Measurements from ENCODE around the gene FARSA. TPM values are rescaled to one million over a fixed set of nuclear protein-coding genes. Genes with fewer than 3 reads are reported as not detected.
"Not testable (repeated sequence)": the region's sequence is repeated elsewhere in the genome, so short reads cannot be mapped to it uniquely, and the experiment has no call there.

The FARSA gene
- total RNA-seq, 1 donor from 2014 or later, result 76.7 TPM

DNA sequence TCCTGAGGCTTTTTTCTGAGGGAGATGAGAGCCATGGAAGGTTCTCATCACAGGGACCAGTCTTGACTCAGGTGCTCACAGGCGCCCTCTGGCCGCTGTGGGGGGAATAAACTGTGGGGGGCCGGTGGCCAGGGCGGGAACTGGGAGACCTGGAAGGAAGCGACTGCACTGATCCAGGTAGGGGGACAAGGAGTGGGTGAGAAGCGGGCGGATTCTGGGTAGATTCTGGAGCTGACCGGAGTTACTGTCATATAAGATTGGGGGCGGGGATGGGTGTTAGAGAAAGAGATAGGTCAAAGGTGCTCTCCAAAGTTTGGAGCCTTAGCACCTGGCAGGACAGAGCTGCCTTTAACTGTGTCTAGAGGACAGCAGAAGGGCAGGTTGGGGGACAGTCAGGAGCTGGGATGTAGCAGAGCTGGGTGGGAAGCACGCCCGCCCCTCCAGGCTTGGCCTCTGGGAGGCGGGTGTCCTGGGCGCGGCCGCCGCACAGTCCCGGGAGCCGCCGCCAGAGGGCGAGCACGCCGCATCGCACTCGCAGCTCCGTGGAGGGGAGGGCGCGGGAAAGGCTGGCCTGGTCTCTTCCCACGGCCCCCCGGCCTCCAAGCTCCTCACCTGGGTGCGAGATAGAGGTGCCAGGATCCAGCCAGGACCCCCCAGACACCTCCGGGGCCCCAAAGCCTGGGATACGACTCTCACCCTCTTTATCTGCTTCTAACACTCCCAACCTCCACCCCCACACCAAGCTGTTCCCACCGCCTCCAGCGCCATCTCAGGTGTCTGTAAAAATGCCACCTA, 31.7 kb upstream of the FARSA start:
- peaks cover 7% of the 10 kb centered on the region for H3K27me3 Mint-ChIP-seq (ENCODE audit: low read depth, unreplicated experiment)
- peak overlapping the region; percentile 84 for H3K4me3 Mint-ChIP-seq (ENCODE audit: unreplicated experiment)
- no peaks in the 10 kb centered on the region for H3K36me3 Mint-ChIP-seq (ENCODE audit: low read depth, unreplicated experiment)
- peak overlapping the region; percentile 58 for H3K4me3 ChIP-seq (ENCODE audit: insufficient read depth, low read depth, low read length)
- H3K79me2 ChIP-seq (ENCODE audit: insufficient read depth, low read length), result no peaks in the 10 kb centered on the region
- no peaks in the 10 kb centered on the region for H4K20me1 ChIP-seq (ENCODE audit: insufficient read depth, low read length)
- H3K27me3 ChIP-seq (ENCODE audit: insufficient read depth, low read length), result no peaks in the 10 kb centered on the region
- peak overlapping the region; percentile 94 for H3K4me2 ChIP-seq (ENCODE audit: low read length)
- H3K4me1 Mint-ChIP-seq (ENCODE audit: low read depth, unreplicated experiment), result peaks cover 2% of the 10 kb centered on the region
- H3K27ac Mint-ChIP-seq (ENCODE audit: unreplicated experiment), result peak overlapping the region; percentile 86
- no peak for TF ChIP-seq EZH2 (IDR thresholded peaks at IDR 0.05; ENCODE audit: insufficient read depth, low read length)
- TF ChIP-seq, protein P1, sequence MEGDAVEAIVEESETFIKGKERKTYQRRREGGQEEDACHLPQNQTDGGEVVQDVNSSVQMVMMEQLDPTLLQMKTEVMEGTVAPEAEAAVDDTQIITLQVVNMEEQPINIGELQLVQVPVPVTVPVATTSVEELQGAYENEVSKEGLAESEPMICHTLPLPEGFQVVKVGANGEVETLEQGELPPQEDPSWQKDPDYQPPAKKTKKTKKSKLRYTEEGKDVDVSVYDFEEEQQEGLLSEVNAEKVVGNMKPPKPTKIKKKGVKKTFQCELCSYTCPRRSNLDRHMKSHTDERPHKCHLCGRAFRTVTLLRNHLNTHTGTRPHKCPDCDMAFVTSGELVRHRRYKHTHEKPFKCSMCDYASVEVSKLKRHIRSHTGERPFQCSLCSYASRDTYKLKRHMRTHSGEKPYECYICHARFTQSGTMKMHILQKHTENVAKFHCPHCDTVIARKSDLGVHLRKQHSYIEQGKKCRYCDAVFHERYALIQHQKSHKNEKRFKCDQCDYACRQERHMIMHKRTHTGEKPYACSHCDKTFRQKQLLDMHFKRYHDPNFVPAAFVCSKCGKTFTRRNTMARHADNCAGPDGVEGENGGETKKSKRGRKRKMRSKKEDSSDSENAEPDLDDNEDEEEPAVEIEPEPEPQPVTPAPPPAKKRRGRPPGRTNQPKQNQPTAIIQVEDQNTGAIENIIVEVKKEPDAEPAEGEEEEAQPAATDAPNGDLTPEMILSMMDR (IDR thresholded peaks at IDR 0.05; ENCODE audit: insufficient read depth, low read depth, low read length), result peak; percentile 42
- H3K4me1 ChIP-seq (ENCODE audit: insufficient read depth, low read length), result no peaks in the 10 kb centered on the region
- DNase-seq (ENCODE audit: low read depth), result no peak
- no peaks in the 10 kb centered on the region for H3K9me3 ChIP-seq (ENCODE audit: insufficient read depth, low read depth, low read length)
- H3K36me3 ChIP-seq (ENCODE audit: insufficient read depth, low read length), result no peaks in the 10 kb centered on the region
- H2AFZ ChIP-seq (ENCODE audit: low read depth, low read length), result peak overlapping the region; percentile 92
- no peaks in the 10 kb centered on the region for H3K9me3 Mint-ChIP-seq (ENCODE audit: unreplicated experiment)
- H3K27ac ChIP-seq (ENCODE audit: low read depth, low read length), result peak overlapping the region; percentile 43
- no peak for FAIRE-seq
- peak overlapping the region; percentile 69 for H3K9ac ChIP-seq (ENCODE audit: low read length)

DNA sequence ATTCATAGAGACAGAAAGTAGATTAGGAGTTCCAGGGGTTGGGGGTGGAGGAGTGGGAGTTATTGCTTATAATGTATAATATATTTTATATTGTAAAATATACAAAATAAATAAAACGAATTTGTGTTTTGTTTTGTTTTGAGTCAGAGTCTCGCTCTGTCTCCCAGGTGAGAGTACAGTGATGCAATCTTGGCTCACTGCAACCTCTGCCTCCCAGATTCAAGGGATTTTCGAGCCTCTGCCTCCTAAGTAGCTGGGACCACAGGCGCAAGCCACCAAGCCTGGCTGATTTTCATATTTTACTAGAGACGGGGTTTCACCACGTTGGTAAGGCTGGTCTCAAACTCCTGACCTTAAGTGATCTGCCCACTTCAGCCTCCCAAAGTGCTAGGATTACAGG, 26.0 kb upstream of the FARSA start:
- Histone ChIP-seq H3K27ac (ENCODE audit: low read depth, low read length) (no peak overlapping the region), H3K4me2 (ENCODE audit: low read length) (no peak overlapping the region), H3K9me3 (ENCODE audit: insufficient read depth, low read depth, low read length) (no peaks in the 10 kb centered on the region), H3K27me3 (ENCODE audit: insufficient read depth, low read length) (no peaks in the 10 kb centered on the region), H3K79me2 (ENCODE audit: insufficient read depth, low read length) (peaks cover 35% of the 10 kb centered on the region), H3K4me3 (ENCODE audit: insufficient read depth, low read depth, low read length) (no peak overlapping the region), H2AFZ (ENCODE audit: low read depth, low read length) (no peak overlapping the region), H3K4me1 (ENCODE audit: insufficient read depth, low read length) (peaks cover 8% of the 10 kb centered on the region), H4K20me1 (ENCODE audit: insufficient read depth, low read length) (peaks cover 11% of the 10 kb centered on the region), H3K36me3 (ENCODE audit: insufficient read depth, low read length) (peaks cover 4% of the 10 kb centered on the region), H3K9ac (ENCODE audit: low read length) (no peak overlapping the region)
- Mint-ChIP-seq H3K27ac (ENCODE audit: unreplicated experiment) (no peak overlapping the region), H3K27me3 (ENCODE audit: low read depth, unreplicated experiment) (peaks cover 5% of the 10 kb centered on the region), H3K9me3 (ENCODE audit: unreplicated experiment) (no peaks in the 10 kb centered on the region), H3K4me1 (ENCODE audit: low read depth, unreplicated experiment) (peaks cover 12% of the 10 kb centered on the region), H3K4me3 (ENCODE audit: unreplicated experiment) (no peak overlapping the region), H3K36me3 (ENCODE audit: low read depth, unreplicated experiment) (no peaks in the 10 kb centered on the region)
- TF ChIP-seq, protein P1 (IDR thresholded peaks at IDR 0.05; ENCODE audit: insufficient read depth, low read depth, low read length), result no peak
- no peak for TF ChIP-seq EZH2 (IDR thresholded peaks at IDR 0.05; ENCODE audit: insufficient read depth, low read length)
- DNase-seq (ENCODE audit: low read depth) (no peak), FAIRE-seq (no peak)

DNA sequence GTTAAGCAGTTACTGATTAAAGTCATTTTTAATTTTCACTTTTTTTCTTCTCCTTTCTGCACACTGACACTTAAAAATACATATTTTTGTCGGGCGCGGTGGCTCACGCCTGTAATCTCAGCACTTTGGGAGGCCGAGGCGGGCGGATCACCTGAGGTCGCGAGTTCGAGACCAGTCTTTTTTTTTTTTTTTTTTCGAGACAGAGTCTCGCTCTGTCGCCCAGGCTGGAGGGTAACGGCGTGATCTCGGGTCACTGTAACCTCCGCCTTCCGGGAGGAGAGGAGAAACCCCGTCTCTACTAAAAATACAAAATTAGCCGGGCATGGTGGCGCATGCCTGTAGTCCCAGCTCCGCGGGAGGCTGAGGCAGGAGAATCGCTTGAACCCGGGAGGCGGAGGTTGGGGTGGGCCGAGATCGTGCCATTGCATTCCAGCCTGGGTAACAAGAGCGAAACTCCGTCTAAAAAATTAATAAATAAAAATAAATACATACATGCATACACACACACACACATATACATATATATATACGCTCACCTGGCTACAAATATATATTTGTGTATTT, 24.0 kb upstream of the FARSA start:
- DNase-seq (ENCODE audit: low read depth); H3K36me3 ChIP-seq (ENCODE audit: insufficient read depth, low read length); H3K9me3 Mint-ChIP-seq (ENCODE audit: unreplicated experiment); H3K9me3 ChIP-seq (ENCODE audit: insufficient read depth, low read depth, low read length); FAIRE-seq; H3K27me3 ChIP-seq (ENCODE audit: insufficient read depth, low read length); H3K27me3 Mint-ChIP-seq (ENCODE audit: low read depth, unreplicated experiment); H3K36me3 Mint-ChIP-seq (ENCODE audit: low read depth, unreplicated experiment): not testable (repeated sequence)
- Histone ChIP-seq H3K9ac (ENCODE audit: low read length) (peak overlapping the region; percentile 93), H4K20me1 (ENCODE audit: insufficient read depth, low read length) (peaks cover 12% of the 10 kb centered on the region), H2AFZ (ENCODE audit: low read depth, low read length) (peak overlapping the region; percentile 86), H3K4me1 (ENCODE audit: insufficient read depth, low read length) (peaks cover 25% of the 10 kb centered on the region), H3K4me2 (ENCODE audit: low read length) (peak overlapping the region; percentile 91), H3K27ac (ENCODE audit: low read depth, low read length) (peak overlapping the region; percentile 84), H3K79me2 (ENCODE audit: insufficient read depth, low read length) (peaks cover 49% of the 10 kb centered on the region), H3K4me3 (ENCODE audit: insufficient read depth, low read depth, low read length) (peak overlapping the region; percentile 87)
- H3K4me1 Mint-ChIP-seq (ENCODE audit: low read depth, unreplicated experiment), result peaks cover 16% of the 10 kb centered on the region
- peak overlapping the region; percentile 34 for H3K27ac Mint-ChIP-seq (ENCODE audit: unreplicated experiment)
- peak overlapping the region; percentile 79 for H3K4me3 Mint-ChIP-seq (ENCODE audit: unreplicated experiment)

All from astrocyte (in vitro differentiated cells and primary cell).